ENCODE measurements around the gene FLRT2.

Gene FLRT2

DNA sequence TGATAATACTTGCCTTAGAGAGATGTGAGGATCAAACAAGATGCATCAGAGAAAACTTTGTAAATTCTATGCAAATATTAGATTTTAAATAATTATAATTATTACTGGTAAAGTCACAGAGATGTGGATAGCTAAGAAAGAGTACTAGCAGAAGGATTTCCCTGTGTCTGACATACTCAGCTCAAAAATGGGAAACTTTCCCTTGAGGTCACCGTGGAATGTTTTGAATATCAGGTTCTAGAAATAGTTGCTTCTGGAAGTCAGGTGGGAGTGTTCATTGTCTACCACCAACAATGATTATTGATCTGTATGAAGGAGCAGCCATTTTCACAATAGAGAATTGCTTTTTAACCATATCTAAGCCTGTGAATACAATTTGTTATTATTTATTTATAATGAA, 71.7 kb downstream of the FLRT2 start:
- DNase-seq = no peak

DNA sequence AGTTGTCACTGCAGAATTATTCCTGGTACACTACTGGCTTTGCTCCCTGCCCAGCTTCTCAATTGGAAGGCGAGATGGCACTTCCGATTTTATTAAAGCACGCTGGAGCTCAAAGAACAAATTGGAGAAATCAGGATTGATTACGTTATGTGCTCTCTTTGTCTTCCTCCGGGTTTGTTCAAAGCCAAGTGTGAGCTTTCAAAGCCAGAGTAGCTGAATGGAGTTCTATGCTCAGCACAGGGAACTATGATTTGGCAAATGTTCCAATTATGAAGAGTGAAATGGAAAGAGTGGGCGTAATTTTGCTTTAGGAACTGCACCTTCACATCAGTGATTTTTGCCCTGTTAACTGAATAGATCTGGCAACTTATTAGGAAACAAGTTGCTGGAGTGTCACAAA, 72.4 kb downstream of the FLRT2 start:
- DNase-seq = no peak

DNA sequence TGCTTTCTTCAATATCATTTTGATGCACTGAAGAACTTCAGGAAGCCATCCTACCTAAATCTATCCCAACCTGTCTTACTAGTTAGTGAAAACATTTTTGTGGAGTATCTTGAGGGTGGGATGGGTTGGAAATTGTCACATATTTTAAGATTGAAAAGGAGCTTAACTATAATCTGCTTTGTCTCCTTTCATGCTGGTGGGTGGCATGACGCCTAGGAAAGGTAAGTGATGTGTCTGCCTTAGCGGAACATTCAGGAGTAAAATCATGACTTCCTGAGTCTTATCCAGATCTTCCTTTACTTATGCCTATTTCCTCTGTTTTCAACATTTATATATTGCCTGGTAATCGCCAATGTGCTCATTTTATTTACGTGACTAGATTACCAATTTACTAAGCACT, 74.1 kb downstream of the FLRT2 start:
- no peak for DNase-seq

DNA sequence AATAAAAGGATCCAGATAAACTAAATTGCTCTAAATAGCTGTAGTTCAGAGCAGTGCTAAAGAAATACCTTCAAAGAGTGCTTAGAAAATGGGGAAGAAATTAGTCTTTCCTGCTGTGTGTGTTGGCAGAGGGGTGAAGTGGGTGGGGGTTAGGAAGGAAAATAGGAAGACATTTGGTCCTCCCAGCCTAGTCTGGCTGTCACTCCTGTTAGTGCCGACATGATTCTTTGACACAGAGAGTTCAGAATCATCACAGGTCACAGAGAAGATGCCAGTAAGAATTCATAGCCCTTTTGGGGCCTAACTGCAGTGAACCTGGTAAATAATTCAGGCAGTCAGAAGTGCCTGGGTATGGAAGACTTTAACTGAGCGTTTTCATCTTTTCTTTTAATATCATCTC, 74.8 kb downstream of the FLRT2 start:
- DNase-seq = no peak

DNA sequence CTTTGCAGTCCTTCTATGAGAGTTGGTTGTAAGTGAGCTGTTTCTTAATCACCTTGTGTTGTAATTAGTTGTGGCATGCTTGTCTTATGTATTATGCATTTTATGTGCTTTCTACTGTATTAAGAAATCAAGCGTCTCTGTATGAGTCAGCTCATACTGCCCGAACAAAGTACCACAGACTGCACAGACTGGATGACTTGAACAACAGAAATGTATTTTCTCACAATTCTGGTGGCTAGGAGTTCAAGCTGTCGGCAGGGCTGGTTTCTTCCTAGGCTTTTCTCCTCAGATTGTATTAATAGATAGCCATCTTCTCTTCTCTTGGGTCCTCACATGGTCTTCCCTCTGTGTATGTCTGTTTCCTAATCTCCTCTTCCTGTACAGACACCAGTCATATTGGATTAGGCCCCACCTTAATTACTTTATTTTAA, 77.7 kb downstream of the FLRT2 start:
- no peak for DNase-seq

DNA sequence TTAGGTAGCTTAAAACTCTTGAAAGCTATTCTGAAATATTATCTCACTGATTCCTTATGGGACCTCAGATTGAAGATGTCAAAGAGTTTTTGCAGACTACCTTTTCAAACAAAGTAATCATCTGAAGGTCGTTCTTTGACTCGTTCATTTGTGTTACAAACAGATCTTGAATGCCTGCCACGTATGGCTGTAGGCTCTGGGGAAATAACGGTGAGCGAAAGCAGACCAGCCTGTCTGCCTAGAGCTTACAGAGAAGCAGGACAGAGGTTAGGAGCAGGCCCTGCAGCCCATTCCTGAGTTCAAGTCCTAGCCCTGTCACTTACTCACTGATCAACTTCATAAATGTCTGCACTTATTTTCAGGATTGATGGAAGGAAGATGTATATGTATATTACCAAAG, 83.6 kb downstream of the FLRT2 start:
- DNase-seq = no peak

DNA sequence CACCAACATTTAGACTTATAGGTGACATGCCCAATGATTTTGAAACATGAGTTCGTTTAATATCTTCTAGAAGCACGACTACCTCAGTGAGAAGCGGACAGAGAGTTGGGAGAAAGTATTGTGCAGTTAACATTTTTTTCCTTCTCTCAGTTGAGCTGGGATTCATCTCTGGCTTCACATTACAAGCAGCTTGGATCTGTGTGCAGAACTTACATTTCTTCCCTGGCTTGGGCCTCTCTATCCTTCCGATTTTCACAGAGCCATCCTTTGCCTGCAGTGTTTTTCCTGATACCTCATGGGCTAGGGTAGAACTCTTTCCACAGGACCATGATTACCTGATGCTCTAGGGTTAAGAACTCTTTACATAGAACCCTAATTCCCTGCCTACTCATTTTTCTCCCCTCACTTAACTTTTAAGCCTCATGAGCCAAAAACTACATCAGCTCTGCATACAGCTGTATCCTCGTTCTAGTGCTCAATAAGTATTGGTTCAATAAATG, 86.5 kb downstream of the FLRT2 start:
- no peak for DNase-seq

DNA sequence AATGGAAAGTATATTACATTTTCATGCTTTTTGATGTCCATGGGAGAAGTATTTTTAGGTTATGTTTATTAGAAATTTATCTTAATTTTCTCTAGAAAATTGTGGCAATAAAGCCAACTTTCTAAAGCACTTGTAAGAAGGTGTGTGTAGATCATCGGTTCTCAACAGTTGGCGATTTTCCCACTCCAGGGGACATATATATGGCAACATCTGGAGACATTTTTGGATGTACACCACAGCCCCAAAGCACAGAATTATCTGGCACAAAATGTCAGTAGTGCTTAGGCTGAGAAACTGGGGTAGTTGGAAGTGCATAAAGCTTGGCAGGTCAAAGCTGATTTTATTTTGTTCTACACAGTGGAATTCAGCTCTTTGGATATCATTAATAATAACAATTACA, 86.9 kb downstream of the FLRT2 start:
- no peak for DNase-seq

DNA sequence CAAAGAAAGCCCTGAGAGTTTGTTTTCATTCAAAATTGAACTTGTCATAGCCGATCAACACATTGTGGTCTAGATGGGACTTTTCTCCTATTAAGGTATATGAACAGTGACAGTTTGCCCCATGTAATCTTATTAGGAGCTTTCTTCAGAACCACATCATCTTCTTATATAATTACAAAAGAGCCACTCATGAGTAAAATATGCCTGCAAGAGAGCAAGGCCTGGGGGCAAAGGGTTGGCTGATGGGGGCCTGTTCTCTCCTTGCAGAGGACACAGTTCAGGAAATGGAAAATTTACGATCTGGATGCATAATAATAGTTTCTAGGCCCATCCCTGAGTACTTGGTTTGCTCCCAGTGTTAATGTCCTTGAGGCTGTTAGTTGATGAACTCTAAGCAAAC, 87.8 kb downstream of the FLRT2 start:
- DNase-seq = no peak

DNA sequence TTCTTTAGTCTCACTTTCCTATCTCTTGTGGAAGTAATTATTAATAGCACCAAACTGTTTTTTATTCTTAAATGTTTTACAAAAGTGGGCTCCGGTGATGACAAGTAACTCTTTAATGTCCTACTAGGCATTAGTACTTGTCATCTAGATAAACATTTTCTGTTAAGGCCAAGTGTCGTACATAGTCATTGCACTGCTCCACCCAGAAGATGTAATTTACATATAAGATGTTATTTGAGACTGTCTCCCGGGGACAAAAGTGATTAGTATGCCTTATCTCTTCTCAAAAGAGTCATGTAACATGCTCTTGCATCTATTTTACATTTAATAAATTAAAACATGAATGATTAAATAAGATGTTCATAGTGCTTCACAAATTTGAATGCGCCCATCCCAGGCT, 88.4 kb downstream of the FLRT2 start:
- no peak for DNase-seq

DNA sequence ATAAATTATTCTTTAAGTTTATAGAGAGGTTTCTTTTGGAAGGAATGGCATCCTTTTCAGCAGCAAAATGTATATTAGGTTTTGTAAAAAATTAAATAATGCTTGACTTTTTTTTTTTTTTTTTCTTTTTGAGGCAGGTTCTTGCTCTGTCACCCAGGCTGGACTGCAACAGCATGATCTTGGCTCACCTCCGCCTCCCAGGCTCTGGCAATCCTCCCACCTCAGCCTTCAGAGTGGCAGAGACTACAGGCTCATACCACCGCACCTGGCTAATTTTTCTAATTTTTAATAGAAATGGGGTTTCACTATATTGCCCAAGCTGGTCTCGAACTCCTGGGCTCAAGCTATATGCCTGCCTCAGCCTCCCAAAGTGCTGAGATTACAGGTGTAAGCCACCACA, 89.0 kb downstream of the FLRT2 start:
- no peak for DNase-seq

DNA sequence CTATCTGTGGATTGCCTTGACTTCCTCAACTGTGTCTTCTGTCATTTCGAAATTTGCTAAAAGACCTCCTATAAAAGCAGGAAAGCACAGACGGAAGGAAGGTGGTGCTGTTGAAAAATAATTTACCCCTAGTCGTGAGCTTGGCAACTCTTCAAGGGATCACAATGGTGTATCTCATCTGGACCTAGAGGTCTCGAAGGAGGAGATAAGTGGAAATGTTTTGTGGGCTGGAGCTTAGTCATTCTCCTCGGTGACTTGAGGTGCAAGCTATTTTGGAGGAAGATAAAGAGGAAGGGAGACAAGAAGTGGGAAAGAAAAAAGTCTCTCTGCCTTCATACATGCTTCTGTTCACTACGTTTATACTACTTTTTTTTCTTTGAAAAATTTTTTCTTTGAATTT, 89.9 kb downstream of the FLRT2 start:
- no peak for DNase-seq

DNA sequence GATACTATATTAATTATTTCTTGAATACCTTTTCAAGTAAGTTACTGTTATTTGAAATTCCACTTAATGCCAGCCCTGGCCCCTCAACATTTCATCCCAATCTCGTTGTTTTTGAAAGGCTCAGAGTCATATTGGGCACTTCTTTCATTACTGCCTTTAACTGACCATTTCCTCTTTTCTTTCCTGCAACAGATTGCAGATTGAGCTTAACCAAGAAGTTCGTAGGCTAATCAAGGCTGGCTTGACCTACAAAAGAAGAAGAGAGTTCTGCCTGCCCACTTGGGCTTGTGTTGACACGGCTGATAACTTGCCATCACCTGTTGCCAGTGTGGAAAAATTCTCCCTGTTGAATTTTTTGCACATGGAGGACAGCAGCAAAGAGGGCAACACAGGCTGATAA, 91.0 kb downstream of the FLRT2 start:
- DNase-seq = no peak

DNA sequence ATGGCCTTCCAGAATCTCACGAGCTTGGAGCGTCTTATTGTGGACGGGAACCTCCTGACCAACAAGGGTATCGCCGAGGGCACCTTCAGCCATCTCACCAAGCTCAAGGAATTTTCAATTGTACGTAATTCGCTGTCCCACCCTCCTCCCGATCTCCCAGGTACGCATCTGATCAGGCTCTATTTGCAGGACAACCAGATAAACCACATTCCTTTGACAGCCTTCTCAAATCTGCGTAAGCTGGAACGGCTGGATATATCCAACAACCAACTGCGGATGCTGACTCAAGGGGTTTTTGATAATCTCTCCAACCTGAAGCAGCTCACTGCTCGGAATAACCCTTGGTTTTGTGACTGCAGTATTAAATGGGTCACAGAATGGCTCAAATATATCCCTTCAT, 92.2 kb downstream of the FLRT2 start:
- no peak for DNase-seq

DNA sequence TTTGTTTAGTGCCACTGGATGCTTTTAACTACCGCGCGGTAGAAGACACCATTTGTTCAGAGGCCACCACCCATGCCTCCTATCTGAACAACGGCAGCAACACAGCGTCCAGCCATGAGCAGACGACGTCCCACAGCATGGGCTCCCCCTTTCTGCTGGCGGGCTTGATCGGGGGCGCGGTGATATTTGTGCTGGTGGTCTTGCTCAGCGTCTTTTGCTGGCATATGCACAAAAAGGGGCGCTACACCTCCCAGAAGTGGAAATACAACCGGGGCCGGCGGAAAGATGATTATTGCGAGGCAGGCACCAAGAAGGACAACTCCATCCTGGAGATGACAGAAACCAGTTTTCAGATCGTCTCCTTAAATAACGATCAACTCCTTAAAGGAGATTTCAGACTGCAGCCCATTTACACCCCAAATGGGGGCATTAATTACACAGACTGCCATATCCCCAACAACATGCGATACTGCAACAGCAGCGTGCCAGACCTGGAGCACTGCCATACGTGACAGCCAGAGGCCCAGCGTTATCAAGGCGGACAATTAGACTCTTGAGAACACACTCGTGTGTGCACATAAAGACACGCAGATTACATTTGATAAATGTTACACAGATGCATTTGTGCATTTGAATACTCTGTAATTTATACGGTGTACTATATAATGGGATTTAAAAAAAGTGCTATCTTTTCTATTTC, 93.2 kb downstream of the FLRT2 start:
- no peak for DNase-seq

DNA sequence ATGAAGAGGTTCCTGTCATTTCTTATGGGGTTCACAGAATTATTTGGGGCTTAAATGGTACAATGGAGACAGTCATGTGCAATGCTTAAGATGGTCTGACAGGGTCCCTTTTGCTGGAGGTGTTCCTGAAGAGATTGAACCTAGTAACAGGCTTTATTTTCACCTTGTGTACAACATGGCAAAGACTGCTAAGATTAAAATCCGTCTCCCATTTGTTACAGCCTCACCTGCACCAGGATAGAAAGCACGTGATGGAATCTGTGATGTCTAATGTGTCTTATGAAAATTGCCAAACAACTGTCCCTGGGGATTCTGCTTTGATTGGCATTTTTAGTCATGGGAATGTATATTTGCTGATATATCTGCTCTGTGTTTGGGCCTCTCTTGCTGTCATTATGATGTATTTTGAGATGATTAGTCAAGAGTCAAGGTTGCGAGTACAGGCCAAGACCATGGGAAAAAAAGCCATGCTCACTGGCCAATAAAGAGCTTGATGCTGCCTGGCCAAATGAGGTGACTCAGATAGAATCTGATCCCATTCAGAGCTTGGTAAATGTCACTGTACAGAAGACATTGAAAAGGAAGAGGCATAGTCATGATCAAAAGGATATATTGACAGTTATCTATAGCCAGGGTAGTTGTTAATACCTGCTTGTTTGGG, 96.1 kb downstream of the FLRT2 start:
- no peak for DNase-seq

DNA sequence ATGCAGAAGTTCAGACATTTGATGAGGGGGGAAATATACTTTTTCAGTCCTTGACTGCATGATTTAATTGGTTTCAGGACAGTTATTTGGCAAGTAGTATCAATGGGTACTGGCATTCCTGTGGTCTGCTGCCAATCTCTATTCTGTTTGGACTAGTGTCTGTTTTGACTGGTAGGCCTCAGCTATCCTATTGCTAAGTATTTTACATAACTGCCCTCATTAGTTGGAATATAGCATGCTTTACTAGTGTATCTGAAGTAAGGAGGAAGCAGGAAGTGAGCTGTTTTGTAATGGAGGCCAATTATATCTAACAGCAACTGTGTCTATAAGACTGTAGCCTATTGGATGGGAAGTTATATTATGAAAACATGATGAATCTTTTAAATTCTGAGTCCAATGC, 104.3 kb downstream of the FLRT2 start:
- DNase-seq = peak; percentile 11

DNA sequence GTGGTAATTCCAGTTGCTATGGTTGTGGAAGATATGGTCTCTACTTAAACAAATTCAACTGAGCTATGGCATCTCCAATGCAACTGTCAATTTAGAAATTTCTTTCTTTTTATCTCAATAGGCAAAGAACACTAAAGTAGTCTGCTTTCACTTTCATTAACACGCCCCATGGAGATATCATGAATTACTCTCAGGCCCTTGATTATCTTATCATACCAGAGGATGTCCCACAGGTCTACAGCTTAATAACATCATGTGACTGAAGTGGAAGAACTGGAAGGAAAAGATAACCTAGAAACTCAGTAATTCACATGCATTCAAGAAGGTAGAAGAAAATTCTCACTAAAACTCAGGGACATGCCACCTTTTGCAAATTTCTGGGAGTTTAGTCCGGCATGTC, 114.3 kb downstream of the FLRT2 start:
- no peak for DNase-seq

DNA sequence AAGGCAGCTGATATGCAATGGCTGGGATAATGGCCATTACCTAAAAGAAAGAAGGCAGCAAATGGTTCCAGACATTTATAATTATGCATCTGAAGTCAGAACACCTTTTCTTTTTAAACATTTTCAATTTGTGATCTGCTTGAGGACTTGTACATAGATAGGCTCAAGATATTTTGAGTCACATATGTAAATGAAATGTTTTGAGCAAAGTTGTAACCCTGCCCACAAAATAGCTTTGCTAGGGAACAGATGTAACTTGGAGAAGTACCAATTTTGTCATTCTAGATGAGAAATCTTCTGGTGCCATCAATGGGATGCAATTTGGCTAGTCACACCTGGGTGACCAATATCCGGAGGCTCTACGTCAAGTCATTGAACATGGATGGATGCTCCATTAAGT, 123.1 kb downstream of the FLRT2 start:
- DNase-seq = peak; percentile 6

DNA sequence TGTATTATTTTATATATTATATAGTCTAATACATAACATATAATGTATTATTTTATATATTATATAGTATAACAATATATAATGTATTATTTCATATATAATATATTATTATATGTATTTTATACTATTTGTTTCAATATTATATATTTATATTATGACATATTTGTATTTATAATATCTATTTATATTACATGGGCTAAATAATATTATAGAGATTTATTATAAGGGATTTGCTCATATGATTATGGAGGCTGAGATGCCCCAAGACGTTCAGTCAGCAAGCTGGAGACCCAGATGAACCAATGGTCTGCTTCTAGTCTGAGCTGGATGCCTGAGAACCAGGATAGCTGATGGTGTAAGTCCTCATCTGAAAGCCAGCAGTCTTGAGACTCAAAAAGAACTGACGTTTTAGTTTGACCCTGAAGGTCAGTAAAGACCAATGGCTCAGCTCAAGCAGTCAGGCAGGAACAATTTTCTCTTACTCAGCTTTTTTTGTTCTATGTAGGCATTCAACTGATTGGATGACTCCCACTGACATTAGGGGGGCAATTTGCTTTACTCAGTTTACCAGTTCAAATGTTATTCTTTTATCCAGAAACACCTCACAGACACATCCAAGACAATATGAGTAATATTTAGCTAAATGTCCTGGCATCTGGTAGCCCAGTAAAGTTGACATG, 130.4 kb downstream of the FLRT2 start:
- DNase-seq = no peak

DNA sequence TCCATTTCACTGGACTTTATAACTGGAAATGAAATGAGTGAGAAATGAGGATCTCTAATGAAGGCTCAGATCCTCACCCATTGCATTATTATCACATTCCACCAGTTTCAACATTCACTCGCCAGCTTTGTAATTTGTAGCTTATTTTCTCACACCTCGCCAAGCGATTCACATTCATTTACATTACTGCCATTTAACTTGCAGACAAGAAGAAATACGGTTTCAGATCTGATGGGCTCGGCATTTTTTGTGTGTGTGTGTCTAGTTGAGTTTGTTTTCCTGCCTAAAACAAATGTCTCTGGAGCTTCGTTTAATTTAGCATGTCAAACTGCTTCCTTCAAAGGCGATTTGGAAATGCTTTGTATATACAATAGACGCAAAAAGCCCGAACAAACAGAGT, 132.2 kb downstream of the FLRT2 start:
- DNase-seq = no peak

DNA sequence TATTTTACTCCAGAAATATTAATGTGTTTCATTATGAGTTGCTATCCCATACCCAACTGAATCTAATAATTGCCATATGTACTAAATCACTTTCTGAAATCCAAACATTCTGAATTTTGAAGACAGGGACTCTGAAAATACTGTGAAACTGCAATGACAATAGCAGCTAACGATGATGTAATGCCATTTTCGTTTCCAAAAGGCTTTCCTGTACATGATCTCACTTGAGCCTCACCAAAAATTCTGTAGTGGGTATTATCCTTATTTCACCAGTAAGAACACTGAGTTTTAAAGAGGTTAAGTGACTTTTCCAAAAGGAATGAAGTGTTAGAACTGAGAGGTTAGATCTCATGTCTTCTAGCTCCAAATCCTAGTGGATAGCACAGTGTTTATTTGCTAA, 133.3 kb downstream of the FLRT2 start:
- no peak for DNase-seq

DNA sequence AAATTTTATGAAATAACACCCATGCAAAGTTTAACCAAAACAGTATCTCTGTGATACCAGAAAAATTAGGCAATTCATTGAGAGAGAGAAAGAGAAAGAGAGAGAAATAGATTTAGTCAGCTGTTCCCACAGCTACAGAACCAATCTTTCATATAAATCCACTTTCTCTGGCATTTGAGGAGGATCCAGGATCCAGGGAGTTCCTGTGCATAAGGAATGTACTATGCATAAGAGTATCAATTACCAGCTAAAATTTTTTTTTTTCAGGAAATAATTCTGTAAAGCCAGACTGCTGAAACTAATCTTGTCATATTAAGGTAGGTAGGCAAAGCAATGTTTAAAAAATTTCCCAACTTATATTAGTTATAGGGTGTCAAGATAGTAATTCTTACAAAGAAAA, 133.7 kb downstream of the FLRT2 start:
- DNase-seq = no peak

DNA sequence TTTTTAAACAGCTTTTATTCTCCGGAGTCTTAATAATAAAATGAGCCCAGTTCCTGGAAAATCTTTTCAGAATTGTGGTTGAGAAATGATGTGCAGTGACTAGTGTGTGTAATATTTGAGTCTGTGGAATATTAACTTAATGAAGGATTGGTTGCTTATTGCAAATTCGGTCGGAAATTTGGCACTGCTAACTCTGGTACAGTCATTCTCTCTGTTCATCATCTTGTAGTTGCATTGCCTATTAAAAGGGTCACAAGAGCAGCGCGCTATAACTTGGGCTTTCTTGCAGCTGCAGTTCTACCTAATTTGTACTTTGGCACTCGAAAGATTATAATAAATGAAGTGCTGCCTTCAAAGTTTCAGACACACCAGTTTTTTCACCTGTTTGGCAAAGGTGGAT, 146.0 kb downstream of the FLRT2 start:
- DNase-seq = no peak
